AG04449 (cell line): ENCODE measurements around the gene SMOC2.

Source experiments
- CTCF ChIA-PET: fragments of 350-600 bp; formaldehyde crosslinking; extraction: SDS; loops from one replicate; lab custom pipeline; 2021; ENCODE audit warnings: antibody characterized with exemption; lab: Yijun Ruan, JAX
- POLR2A ChIA-PET: fragments of 400-600, 350-600 bp; formaldehyde crosslinking; extraction: SDS; loops from one replicate; lab custom pipeline; 2020; ENCODE audit warnings: antibody characterized with exemption, inconsistent platforms; lab: Yijun Ruan, JAX
- DNase-seq: peaks from one replicate; pipeline ENCODE4 v3.0.0-alpha.2; 2010; ENCODE audit warnings: low read depth, low spot score
- H3K4me3 ChIP-seq: 2 replicates; pipeline ENCODE4 v1.5.1; 2011; ENCODE audit warnings: low read depth, mild to moderate bottlenecking, control low read depth, low read length
- TF ChIP-seq, protein P1 (sequence below): IDR thresholded peaks from one replicate; pipeline ENCODE4 v1.5.1; 2011; ENCODE audit warnings: mild to moderate bottlenecking, moderate library complexity, low read length, control low read depth, inconsistent platforms; ENCODE audit not compliant: insufficient read depth; ENCODE audit errors: missing control alignments

SMOC2 gene

GRCh38 chr6:168717491-168717890, 276.5 kb downstream of the SMOC2 start:
- POLR2A ChIA-PET: no interaction called here
- no peak for DNase-seq

More at GRCh38 chr6:168717491-168717890, 276.5 kb downstream of the SMOC2 start:
- H3K4me3 ChIP-seq: no peak overlapping the region
- TF ChIP-seq, protein P1, sequence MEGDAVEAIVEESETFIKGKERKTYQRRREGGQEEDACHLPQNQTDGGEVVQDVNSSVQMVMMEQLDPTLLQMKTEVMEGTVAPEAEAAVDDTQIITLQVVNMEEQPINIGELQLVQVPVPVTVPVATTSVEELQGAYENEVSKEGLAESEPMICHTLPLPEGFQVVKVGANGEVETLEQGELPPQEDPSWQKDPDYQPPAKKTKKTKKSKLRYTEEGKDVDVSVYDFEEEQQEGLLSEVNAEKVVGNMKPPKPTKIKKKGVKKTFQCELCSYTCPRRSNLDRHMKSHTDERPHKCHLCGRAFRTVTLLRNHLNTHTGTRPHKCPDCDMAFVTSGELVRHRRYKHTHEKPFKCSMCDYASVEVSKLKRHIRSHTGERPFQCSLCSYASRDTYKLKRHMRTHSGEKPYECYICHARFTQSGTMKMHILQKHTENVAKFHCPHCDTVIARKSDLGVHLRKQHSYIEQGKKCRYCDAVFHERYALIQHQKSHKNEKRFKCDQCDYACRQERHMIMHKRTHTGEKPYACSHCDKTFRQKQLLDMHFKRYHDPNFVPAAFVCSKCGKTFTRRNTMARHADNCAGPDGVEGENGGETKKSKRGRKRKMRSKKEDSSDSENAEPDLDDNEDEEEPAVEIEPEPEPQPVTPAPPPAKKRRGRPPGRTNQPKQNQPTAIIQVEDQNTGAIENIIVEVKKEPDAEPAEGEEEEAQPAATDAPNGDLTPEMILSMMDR: no peak
- CTCF ChIA-PET: no interaction called here
